Lower lobe of right lung (tissue), 2 donors: ENCODE results near the gene PAMR1. TPM values are rescaled to one million over a fixed set of nuclear protein-coding genes. Genes with fewer than 3 reads are reported as not detected.

Experiments
- ATAC-seq, 2 donors: fragments of 200-7000 bp; cut with Tn5 transposase; one replicate each; pipeline ENCODE4 v1.9.1; 2020 to 2022; ENCODE audit warnings: mild to moderate bottlenecking in 2 of 2, moderate library complexity in 2 of 2
- DNase-seq: peaks from one replicate; pipeline ENCODE4 v3.0.0-alpha.2; 2020
- H3K27ac ChIP-seq: fragments of 200-600 bp; one replicate; pipeline ENCODE4 v1.8.0; 2022
- H3K27me3 ChIP-seq: fragments of 200-600 bp; one replicate; pipeline ENCODE4 v1.8.0; 2022; ENCODE audit warnings: low read depth
- H3K36me3 ChIP-seq: fragments of 200-600 bp; one replicate; pipeline ENCODE4 v1.8.0; 2022; ENCODE audit warnings: mild to moderate bottlenecking
- H3K4me1 ChIP-seq: fragments of 200-600 bp; one replicate; pipeline ENCODE4 v1.8.0; 2022
- H3K4me3 ChIP-seq: fragments of 200-600 bp; one replicate; pipeline ENCODE4 v1.8.0; 2022; ENCODE audit warnings: mild to moderate bottlenecking
- H3K9me3 ChIP-seq: fragments of 200-600 bp; one replicate; pipeline ENCODE4 v1.8.0; 2022
- intact Hi-C: fragments of 100-400 bp; cut with DNase I; formaldehyde crosslinking; loops from one replicate; pipeline ENCODE4 v1.11.0; 2022
- total RNA-seq: library from RNA; stranded (reverse); fragmentation: NEBNext Ultra II Directional; extraction: Animal tissue kit (Norgen Biotek cat#: 25700); gene quantifications from one replicate; pipeline ENCODE4 v1.2.1, GENCODE V29; 2021
- TF ChIP-seq, protein P1 (sequence below): fragments of 200-600 bp; IDR thresholded peaks from one replicate; pipeline ENCODE4 v1.8.0; 2022; ENCODE audit warnings: antibody characterized with exemption, mild to moderate bottlenecking
- donor health status: DM: no; HTN: yes; CAD: no; lungs with severe emphysema.

The PAMR1 gene
- total RNA-seq, 1 donor from 2014 or later = 5.6 TPM

DNA sequence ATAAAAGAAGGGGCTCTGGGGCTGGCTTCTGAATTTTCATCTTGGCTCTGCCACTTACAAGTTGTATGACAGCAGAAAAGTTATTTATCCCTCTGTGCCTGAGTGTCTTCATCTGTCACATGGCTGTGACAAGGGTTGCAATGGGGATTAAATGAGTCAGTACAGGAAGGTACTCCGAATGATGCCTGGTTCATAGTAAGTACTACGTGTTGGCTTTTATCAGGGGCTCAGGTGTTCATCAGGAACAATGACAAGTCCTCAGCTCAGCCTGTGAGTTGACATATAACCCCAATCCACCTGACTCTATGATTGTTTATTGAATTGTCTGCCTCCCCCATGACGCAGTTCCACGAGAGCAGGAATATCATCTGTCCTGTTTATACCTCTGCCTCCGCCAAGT, 45.7 kb downstream of the PAMR1 start:
- H3K36me3 ChIP-seq = no peaks in the 10 kb centered on the region
- TF ChIP-seq, protein P1, sequence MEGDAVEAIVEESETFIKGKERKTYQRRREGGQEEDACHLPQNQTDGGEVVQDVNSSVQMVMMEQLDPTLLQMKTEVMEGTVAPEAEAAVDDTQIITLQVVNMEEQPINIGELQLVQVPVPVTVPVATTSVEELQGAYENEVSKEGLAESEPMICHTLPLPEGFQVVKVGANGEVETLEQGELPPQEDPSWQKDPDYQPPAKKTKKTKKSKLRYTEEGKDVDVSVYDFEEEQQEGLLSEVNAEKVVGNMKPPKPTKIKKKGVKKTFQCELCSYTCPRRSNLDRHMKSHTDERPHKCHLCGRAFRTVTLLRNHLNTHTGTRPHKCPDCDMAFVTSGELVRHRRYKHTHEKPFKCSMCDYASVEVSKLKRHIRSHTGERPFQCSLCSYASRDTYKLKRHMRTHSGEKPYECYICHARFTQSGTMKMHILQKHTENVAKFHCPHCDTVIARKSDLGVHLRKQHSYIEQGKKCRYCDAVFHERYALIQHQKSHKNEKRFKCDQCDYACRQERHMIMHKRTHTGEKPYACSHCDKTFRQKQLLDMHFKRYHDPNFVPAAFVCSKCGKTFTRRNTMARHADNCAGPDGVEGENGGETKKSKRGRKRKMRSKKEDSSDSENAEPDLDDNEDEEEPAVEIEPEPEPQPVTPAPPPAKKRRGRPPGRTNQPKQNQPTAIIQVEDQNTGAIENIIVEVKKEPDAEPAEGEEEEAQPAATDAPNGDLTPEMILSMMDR = no peak
- H3K4me1 ChIP-seq = no peaks in the 10 kb centered on the region
- no peak overlapping the region for H3K27ac ChIP-seq
- ATAC-seq (no peak), DNase-seq (no peak)
- no peak overlapping the region for H3K4me3 ChIP-seq
- intact Hi-C loops = no loop called here
- no peaks in the 10 kb centered on the region for H3K27me3 ChIP-seq
- peaks cover 6% of the 10 kb centered on the region for H3K9me3 ChIP-seq

DNA sequence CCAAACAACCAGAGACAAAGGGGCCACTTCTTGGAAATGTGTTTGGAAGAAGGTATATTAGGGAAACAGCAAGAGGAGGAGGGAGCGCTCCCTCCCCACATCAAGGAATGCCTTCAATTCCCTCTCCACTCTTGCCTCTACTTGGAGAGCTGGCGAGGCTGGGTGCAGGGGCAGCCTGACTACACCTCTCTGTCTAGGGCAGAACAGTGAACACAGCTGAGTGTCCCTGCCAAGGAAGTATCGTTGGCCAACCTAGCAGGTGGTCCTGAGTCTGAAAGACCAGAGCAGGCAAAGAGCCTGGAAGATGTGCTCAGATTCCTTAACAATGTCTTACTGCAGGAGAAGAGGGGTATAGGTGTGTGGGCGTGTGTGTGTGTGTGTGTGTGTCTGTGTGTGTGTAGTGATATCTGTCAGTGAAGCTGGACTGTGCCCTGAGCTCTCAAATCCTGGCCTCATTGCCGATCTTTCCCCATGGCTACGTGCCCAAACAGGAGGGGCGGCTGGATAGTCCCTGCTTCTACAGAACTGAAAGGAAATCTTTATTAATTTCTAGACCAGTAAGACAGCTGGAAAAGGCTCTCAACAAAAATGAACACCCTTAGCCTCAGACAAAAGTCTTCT, 46.8 kb downstream of the PAMR1 start:
- Histone ChIP-seq H3K4me1 (no peaks in the 10 kb centered on the region), H3K27me3 (no peaks in the 10 kb centered on the region), H3K27ac (no peak overlapping the region), H3K9me3 (peaks cover 6% of the 10 kb centered on the region), H3K36me3 (no peaks in the 10 kb centered on the region), H3K4me3 (no peak overlapping the region)
- TF ChIP-seq, protein P1 = no peak
- intact Hi-C loops = no loop called here
- ATAC-seq = peak in 1 of 2 donors; percentile 25
- no peak for DNase-seq

DNA sequence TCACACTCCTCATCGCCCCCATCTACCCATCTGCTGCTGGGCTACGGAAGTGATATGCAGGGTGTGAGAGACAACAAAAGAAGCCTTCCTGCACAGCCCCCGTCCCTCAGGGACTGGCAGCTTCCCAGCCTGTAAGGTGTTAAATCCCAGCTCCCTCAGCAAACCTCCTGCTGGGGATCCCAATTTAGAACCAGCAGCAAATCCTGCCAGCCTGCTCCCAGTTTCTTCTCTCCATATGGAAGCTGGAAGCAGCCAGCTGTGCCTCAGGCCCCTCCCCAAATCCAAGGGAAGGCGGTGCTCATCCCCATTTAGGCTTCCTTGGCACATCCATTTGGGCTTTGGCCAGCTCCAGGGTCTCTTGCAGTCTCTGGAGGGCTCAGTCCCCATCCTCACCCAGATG, 47.5 kb downstream of the PAMR1 start:
- Histone ChIP-seq H3K4me3 (no peak overlapping the region), H3K27ac (no peak overlapping the region), H3K9me3 (no peaks in the 10 kb centered on the region), H3K36me3 (no peaks in the 10 kb centered on the region), H3K4me1 (no peaks in the 10 kb centered on the region), H3K27me3 (no peaks in the 10 kb centered on the region)
- no peak for ATAC-seq
- TF ChIP-seq, protein P1 = no peak
- no peak for DNase-seq
- intact Hi-C loops = no loop called here

DNA sequence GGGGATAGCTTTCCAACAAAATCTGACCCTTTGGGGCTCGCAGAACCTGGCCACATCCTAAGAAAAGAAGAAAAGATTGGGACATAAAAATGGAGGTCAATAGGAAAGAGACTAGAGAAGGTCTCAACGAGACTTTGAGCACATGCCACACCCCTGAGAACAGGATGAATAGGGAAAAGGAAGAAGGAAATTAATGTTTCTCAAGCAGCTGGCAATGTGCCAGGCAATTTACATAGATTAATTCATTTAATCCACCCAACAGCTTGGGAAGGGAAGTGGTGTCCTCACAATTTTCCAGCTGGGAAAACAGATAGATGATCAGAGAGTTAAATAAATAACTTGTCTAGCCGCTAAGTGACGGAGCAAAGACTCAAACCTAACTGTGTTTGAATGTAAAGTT, 50.7 kb downstream of the PAMR1 start:
- DNase-seq (no peak), ATAC-seq (no peak)
- Histone ChIP-seq H3K36me3 (no peaks in the 10 kb centered on the region), H3K4me3 (no peak overlapping the region), H3K27ac (no peak overlapping the region), H3K9me3 (no peaks in the 10 kb centered on the region), H3K27me3 (no peaks in the 10 kb centered on the region), H3K4me1 (no peaks in the 10 kb centered on the region)
- TF ChIP-seq, protein P1 = no peak
- intact Hi-C loops = no loop called here

DNA sequence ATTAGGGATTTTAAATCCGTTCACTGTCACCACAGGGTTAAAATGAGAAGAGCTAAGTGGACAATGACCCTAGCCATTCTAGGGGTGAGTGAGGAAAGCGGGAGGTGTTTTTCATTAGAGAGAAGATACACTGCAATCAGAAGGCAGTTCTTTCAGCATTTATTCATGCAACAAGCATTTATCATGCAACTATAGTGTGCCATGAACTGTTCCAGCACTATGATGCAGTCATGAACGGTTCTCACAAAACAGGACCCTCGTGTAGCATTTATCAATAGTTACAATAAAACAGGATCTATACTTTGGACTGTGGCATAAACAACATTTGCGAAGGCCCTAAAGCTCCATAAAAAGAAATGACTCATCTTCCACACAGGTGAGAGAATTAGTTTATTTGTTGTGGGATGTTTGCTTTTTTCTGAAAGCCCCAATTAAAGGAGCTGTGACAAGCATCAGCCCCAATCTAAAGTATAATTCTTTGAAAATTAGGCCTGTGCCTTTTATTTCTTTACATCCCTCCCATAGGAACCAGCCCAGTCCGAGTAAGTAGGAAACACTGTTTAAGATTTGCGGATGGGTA, 51.5 kb downstream of the PAMR1 start:
- no peak overlapping the region for H3K4me3 ChIP-seq
- H3K27ac ChIP-seq = no peak overlapping the region
- intact Hi-C loops = no loop called here
- TF ChIP-seq, protein P1 = no peak
- no peak for ATAC-seq
- H3K36me3 ChIP-seq = no peaks in the 10 kb centered on the region
- H3K9me3 ChIP-seq = no peaks in the 10 kb centered on the region
- no peaks in the 10 kb centered on the region for H3K27me3 ChIP-seq
- H3K4me1 ChIP-seq = no peaks in the 10 kb centered on the region
- DNase-seq = no peak
